Adrenal gland (tissue), 19 donors: ENCODE results near the gene HDGF. TPM values are rescaled to one million over a fixed set of nuclear protein-coding genes. Genes with fewer than 3 reads are reported as not detected.
A peak's percentile ranks its signal among the peaks of the same experiment; 100 is the strongest.

Experiments used
- DNase-seq, 7 donors: peaks; one replicate each; pipeline ENCODE4 v3.0.0-alpha.2; 2019 to 2020
- H3K27ac ChIP-seq, 5 donors: fragments of 200-600 bp; sonication (generic) in 4 of 5; 1 replicate in 3 of 5; 2 replicates in 2 of 5; pipeline versions ENCODE4 v1.5.1 to v1.8.0; 2016 to 2020; ENCODE audit warnings: mild to moderate bottlenecking in 1 of 5
- H3K27me3 ChIP-seq: fragments of 200-600 bp; 2 replicates; pipeline ENCODE4 v1.8.0; 2021
- H3K36me3 ChIP-seq, 2 donors: fragments of 200-600 bp; replicated peaks in 1 of 2; 1 replicate in 1 of 2; 2 replicates in 1 of 2; pipeline versions ENCODE4 v1.5.1 to v1.8.0; 2018 to 2022
- H3K4me1 ChIP-seq, 2 donors: fragments of 200-600 bp; replicated peaks in 1 of 2; 1 replicate in 1 of 2; 2 replicates in 1 of 2; pipeline versions ENCODE4 v1.5.1 to v1.8.0; 2018 to 2021
- H3K4me3 ChIP-seq, 4 donors: fragments of 200-600 bp; sonication (generic) in 3 of 4; one replicate each; pipeline ENCODE4 v1.5.1; 2016 to 2018
- H3K9me3 ChIP-seq, 3 donors: fragments of 200-600 bp; sonication (generic) in 1 of 3; replicated peaks in 1 of 3; 1 replicate in 2 of 3; 2 replicates in 1 of 3; pipeline versions ENCODE4 v1.5.1 to v1.8.0; 2016 to 2021
- POLR2A ChIP-seq, 2 donors: fragments of 450-650 bp; IDR thresholded peaks; one replicate each; pipeline ENCODE4 v1.6.1; 2017; ENCODE audit warnings: antibody characterized with exemption in 2 of 2, mild to moderate bottlenecking in 2 of 2, moderate library complexity in 1 of 2
- WGBS, 4 donors: extraction: QIAGEN DNeasy Blood & Tissue Kit in 2 of 4; methylation state at CpG; one replicate each; pipeline versions ENCODE4 v1.1.5 to v1.1.7; 2013 to 2017; 5-methylcytosine and 5-hydroxymethylcytosine counted together
- intact Hi-C, 2 donors: fragments of 100-400 bp; cut with DNase I; formaldehyde crosslinking; loops; one replicate each; pipeline versions ENCODE4 v1.14.1 to v1.15.0; 2022 to 2023
- long read RNA-seq, 10 donors: library from polyadenylated mRNA in 3 of 10; unstranded in 2 of 10; stranded (forward) in 1 of 10; transcript quantifications; one replicate each; pipeline ENCODE4 v2.0.0 and lab custom pipeline, GENCODE V29; 2021 to 2026
- polyA plus RNA-seq, 3 donors: library from polyadenylated mRNA; stranded (reverse); fragments of 200-250 nt in 2 of 3; fragments of 350-450 nt in 1 of 3; fragmentation: Illumina TruSeq in 1 of 3; extraction: RNeasy Lipid Tissue Mini Kit (QIAGEN cat#74804) in 1 of 3; gene quantifications; one replicate each; pipeline ENCODE4 v1.2.3, GENCODE V29; 2013 to 2014
- total RNA-seq, 9 donors: library from RNA; depleted of rRNA in 4 of 9; stranded (reverse); fragments of >200 nt in 4 of 9; fragments of 120-200 nt in 1 of 9; fragmentation: NEBNext Ultra II Directional in 1 of 9; extraction: Animal tissue kit (Norgen Biotek cat#: 25700) in 1 of 9; gene quantifications; one replicate each; pipeline versions ENCODE4 v1.1.0 to v1.2.4, GENCODE V29; 2013 to 2023
- TF ChIP-seq, protein P1 (sequence below), 6 experiments: fragments of 450-650 bp in 4 of 6; fragments of 200-600 bp in 2 of 6; sonication (generic) in 1 of 6; IDR thresholded peaks; 1 replicate in 5 of 6; 2 replicates in 1 of 6; pipeline versions ENCODE4 v1.5.1 to v1.8.0; 2016 to 2021; ENCODE audit warnings: antibody characterized with exemption in 6 of 6, mild to moderate bottlenecking in 2 of 6, moderate library complexity in 1 of 6
- donor health status: healthy with polysubstance abuse.
- donor health status: Bipolar disorder and iron deficiency.
- donor health status: DM: yes; HTN: yes; CAD: no.
- donor health status: DM: no; HTN: no; CAD: no.
- donor health status: DM: no; HTN: no; CAD: no.
- donor health status: DM: yes; HTN: yes; CAD: no.

The HDGF gene
- total RNA-seq (100 to 1,000 TPM; 119 to 159 (median 144) TPM), polyA plus RNA-seq (100 to 1,000 TPM in 1 of 3 donors, 10 to 100 TPM in 2; 62.0 to 199 (median 96.0) TPM)
- long read RNA-seq, donor 1, transcript HDGF-201 (6 exons, 2,380 nt) = major isoform, 9 of 10 reads
- long read RNA-seq, donor 1, partial matches to known transcripts = 0 of 10 reads
- long read RNA-seq, donor 1, other reads (novel, unspliced or antisense) = 0 of 10 reads
- long read RNA-seq, donor 2, partial matches to known transcripts = 0 of 5 reads
- long read RNA-seq, donor 2, other reads (novel, unspliced or antisense) = 0 of 5 reads
- long read RNA-seq, donor 3, partial matches to known transcripts = 0 of 4 reads
- long read RNA-seq, donor 3, other reads (novel, unspliced or antisense) = 0 of 4 reads
- long read RNA-seq, donor 4, transcript HDGF-201 (6 exons, 2,380 nt) = major isoform, 7 of 18 reads
- long read RNA-seq, donor 4, partial matches to known transcripts = 1 of 18 reads
- long read RNA-seq, donor 4, other reads (novel, unspliced or antisense) = 10 of 18 reads
- long read RNA-seq, donor 5, transcript HDGF-201 (6 exons, 2,380 nt) = major isoform, 257 of 305 reads
- long read RNA-seq, donor 5, partial matches to known transcripts = 14 of 305 reads
- long read RNA-seq, donor 5, other reads (novel, unspliced or antisense) = 30 of 305 reads
- long read RNA-seq, donor 6, transcript HDGF-201 (6 exons, 2,380 nt) = major isoform, 6 of 24 reads
- long read RNA-seq, donor 6, partial matches to known transcripts = 12 of 24 reads
- long read RNA-seq, donor 6, other reads (novel, unspliced or antisense) = 5 of 24 reads
- long read RNA-seq, donor 7, transcript HDGF-201 (6 exons, 2,380 nt) = major isoform, 5 of 8 reads
- long read RNA-seq, donor 7, partial matches to known transcripts = 0 of 8 reads
- long read RNA-seq, donor 7, other reads (novel, unspliced or antisense) = 0 of 8 reads
- long read RNA-seq, donor 8, transcript HDGF-201 (6 exons, 2,380 nt) = major isoform, 25 of 27 reads
- long read RNA-seq, donor 8, partial matches to known transcripts = 0 of 27 reads
- long read RNA-seq, donor 8, other reads (novel, unspliced or antisense) = 0 of 27 reads
- long read RNA-seq, donor 9, partial matches to known transcripts = 0 of 3 reads
- long read RNA-seq, donor 9, other reads (novel, unspliced or antisense) = 0 of 3 reads
- long read RNA-seq, donor 10, transcript HDGF-201 (6 exons, 2,380 nt) = major isoform, 13 of 20 reads
- long read RNA-seq, donor 10, partial matches to known transcripts = 5 of 20 reads
- long read RNA-seq, donor 10, other reads (novel, unspliced or antisense) = 0 of 20 reads

DNA sequence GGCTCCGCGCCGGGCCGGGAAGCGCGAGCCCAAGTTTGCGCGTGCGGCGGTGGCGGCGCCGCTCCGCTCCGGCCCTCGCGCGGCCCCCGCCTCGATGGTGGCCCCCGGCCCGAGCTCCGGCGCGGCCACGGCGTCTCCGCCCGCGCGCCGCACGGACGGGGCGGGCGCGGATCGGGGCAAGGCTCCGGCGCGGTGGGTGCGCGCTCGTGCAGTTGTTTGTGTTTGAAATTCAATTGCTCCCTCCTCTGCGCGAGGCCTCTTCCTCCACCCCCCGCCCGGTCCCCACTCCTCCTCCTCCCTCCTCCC is at the start of gene HDGF:
HDGF (minus strand) TSS at position 225 of the 306 bp plus-strand sequence. CDS start 246 bp downstream, outside the sequence.
- Histone ChIP-seq H3K36me3 (no peaks in the 10 kb centered on the region), H3K4me1 (peaks cover 48 to 50% of the 10 kb centered on the region in 2 donors), H3K27me3 (no peaks in the 10 kb centered on the region), H3K9me3 (no peaks in the 10 kb centered on the region), H3K4me3 (peak within 1 kb of the TSS; percentile 82 to 93 (median 90)), H3K27ac (peak within 1 kb of the TSS; percentile 57 to 98 (median 97))
- intact Hi-C loops = no loop called here
- peak; percentile 19 to 62 for TF ChIP-seq POLR2A (IDR thresholded peaks at IDR 0.05)
- TF ChIP-seq, protein P1, sequence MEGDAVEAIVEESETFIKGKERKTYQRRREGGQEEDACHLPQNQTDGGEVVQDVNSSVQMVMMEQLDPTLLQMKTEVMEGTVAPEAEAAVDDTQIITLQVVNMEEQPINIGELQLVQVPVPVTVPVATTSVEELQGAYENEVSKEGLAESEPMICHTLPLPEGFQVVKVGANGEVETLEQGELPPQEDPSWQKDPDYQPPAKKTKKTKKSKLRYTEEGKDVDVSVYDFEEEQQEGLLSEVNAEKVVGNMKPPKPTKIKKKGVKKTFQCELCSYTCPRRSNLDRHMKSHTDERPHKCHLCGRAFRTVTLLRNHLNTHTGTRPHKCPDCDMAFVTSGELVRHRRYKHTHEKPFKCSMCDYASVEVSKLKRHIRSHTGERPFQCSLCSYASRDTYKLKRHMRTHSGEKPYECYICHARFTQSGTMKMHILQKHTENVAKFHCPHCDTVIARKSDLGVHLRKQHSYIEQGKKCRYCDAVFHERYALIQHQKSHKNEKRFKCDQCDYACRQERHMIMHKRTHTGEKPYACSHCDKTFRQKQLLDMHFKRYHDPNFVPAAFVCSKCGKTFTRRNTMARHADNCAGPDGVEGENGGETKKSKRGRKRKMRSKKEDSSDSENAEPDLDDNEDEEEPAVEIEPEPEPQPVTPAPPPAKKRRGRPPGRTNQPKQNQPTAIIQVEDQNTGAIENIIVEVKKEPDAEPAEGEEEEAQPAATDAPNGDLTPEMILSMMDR (IDR thresholded peaks at IDR 0.05) = no peak
- DNase-seq = no peak
- 0% methylated on average over 3 to 48 of the region's 48 CpGs; no CpG with 5 or more reads in 1 of the 4 donors for WGBS, 4 donors

DNA sequence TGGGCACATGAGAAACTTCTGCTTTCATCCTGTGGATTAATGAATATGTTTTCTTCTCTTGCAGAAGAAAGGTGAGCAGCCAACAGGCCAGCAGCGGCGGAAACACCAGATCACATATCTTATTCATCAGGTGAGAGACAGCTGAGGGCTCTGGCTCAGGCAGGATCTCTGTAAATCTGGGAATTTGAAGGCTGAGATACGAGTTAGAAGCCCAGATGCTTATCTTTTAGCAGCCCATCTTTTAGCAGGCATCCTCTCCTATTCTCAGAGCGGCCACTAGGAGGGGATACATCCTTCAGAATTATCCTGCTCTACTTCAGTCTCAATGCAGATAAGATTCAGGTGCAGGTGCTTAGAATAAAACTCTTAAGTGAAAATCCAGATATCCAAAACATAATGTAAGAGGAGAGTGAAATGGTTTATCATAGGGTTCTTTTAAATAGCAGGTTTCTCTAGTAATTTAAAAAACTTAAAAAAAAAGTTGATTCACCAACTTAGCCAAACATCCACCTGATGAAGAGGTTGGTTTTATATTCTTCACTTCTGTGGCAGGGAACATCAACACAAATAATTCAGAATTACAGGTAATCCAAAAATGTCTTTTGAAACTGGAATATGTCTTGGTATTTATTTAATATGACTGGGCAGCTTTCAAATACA is 45.9 kb upstream of the HDGF start:
- peak in 6 of 7 donors; percentile 46 to 81 (median 54) for DNase-seq
- Histone ChIP-seq H3K36me3 (peaks cover 0 to 95% of the 10 kb centered on the region in 2 donors), H3K9me3 (no peaks in the 10 kb centered on the region), H3K27ac (peak overlapping the region in 1 of 5 donors; percentile 55), H3K4me3 (no peak overlapping the region), H3K4me1 (peaks cover 3 to 16% of the 10 kb centered on the region in 2 donors), H3K27me3 (no peaks in the 10 kb centered on the region)
- intact Hi-C loops = no loop called here
- WGBS, 4 donors = 39 to 50% (median 43%) methylated on average over 4 of the region's 4 CpGs
- TF ChIP-seq, protein P1 (IDR thresholded peaks at IDR 0.05) = peak; percentile 55 to 77 (median 62)
- TF ChIP-seq POLR2A (IDR thresholded peaks at IDR 0.05) = no peak

DNA sequence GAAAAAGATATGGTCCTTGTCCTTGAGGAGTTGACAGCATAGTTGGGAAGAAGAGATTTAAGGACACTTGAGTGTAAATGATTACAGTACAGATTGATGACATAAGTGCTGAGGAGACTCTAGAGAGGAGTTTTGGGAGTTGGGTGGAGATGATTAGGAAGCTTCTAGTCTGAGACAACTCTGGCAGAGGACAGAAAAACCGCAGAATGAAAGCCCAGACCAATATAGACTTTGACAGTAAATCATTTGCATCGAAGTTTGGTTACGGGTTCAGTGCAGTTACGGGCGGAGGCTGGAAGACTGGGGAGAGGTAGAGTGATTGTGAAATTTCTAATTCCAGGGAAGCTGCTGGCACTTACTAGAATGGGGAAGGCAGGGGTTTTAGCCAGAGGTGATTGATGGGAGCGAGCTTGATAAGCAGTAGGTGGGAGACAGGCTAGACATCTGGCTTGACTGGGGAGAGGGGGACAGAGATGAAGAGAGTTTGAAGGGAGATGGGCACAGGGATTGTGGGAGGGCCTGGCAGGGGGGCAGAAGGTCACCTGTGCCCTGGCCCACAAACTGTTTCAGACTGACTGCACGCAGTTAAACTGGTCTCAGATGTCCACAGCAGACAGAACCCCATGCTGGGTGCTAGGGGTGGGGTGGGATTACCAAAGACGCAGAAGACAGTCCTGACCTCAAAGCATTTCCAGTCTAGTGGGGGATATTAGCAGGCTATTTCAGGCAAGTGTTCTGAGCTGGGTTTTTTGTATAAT is 45.0 kb upstream of the HDGF start:
- 67 to 76% (median 75%) methylated on average over 7 to 8 of the region's 8 CpGs for WGBS, 4 donors
- Histone ChIP-seq H3K27ac (peak overlapping the region in 2 of 5 donors; percentile 51 to 55), H3K36me3 (peaks cover 0 to 100% of the 10 kb centered on the region in 2 donors), H3K9me3 (no peaks in the 10 kb centered on the region), H3K27me3 (no peaks in the 10 kb centered on the region), H3K4me3 (no peak overlapping the region), H3K4me1 (peaks cover 3 to 10% of the 10 kb centered on the region in 2 donors)
- peak in 1 of 7 donors; percentile 46 for DNase-seq
- TF ChIP-seq, protein P1 (IDR thresholded peaks at IDR 0.05) = no peak
- TF ChIP-seq POLR2A (IDR thresholded peaks at IDR 0.05) = no peak
- intact Hi-C loops = no loop called here
